Measurements from ENCODE around the gene FAAP20.

Gene FAAP20

GRCh38 chr1:2177541-2177940 is 17.0 kb downstream of the FAAP20 start:
- no peak overlapping the region for H3K4me2 ChIP-seq (ENCODE audit: low read length)
- H3K79me2 ChIP-seq (ENCODE audit: insufficient read depth, low read length) = no peaks in the 10 kb centered on the region
- no peaks in the 10 kb centered on the region for H4K20me1 ChIP-seq (ENCODE audit: insufficient read depth, low read length)
- H3K9me3 ChIP-seq (ENCODE audit: low read length) = no peaks in the 10 kb centered on the region
- H3K27me3 ChIP-seq (ENCODE audit: insufficient read depth, low read length) = no peaks in the 10 kb centered on the region; the same call in 1 of the 2 replicates
- H2AFZ ChIP-seq (ENCODE audit: low read length) = no peak overlapping the region
- H3K4me1 ChIP-seq (ENCODE audit: insufficient read depth, low read length, severe bottlenecking) = no peaks in the 10 kb centered on the region
- H3K9me2 ChIP-seq (ENCODE audit: low read depth, low read length) = no peaks in the 10 kb centered on the region
- H3K36me3 ChIP-seq (ENCODE audit: insufficient read depth, low read length) = no peaks in the 10 kb centered on the region
- H3K27ac ChIP-seq (ENCODE audit: low read depth, low read length, poor library complexity, severe bottlenecking) = no peak overlapping the region
- H3K4me3 ChIP-seq (ENCODE audit: low read depth, low read length, poor library complexity, severe bottlenecking) = no peak overlapping the region
- no peak overlapping the region for H3K9ac ChIP-seq (ENCODE audit: low read length)
- H3F3A ChIP-seq (ENCODE audit: insufficient read depth, low read length) = no peaks in the 10 kb centered on the region
- TF ChIP-seq CTCF (IDR thresholded peaks at IDR 0.05; ENCODE audit: low read length) (no peak), EZH2 (IDR thresholded peaks at IDR 0.05; ENCODE audit: borderline replicate concordance, low read length) (no peak)

- TF ChIP-seq CTCF (IDR thresholded peaks at IDR 0.05; ENCODE audit: low read length) = no peak
- TF ChIP-seq EZH2 (IDR thresholded peaks at IDR 0.05; ENCODE audit: borderline replicate concordance, low read length) = no peak
- Histone ChIP-seq H3K79me2 (ENCODE audit: insufficient read depth, low read length) (no peaks in the 10 kb centered on the region), H4K20me1 (ENCODE audit: insufficient read depth, low read length) (no peaks in the 10 kb centered on the region), H3F3A (ENCODE audit: insufficient read depth, low read length) (no peaks in the 10 kb centered on the region), H3K4me1 (ENCODE audit: insufficient read depth, low read length, severe bottlenecking) (no peaks in the 10 kb centered on the region), H3K27ac (ENCODE audit: low read depth, low read length, poor library complexity, severe bottlenecking) (no peak overlapping the region), H2AFZ (ENCODE audit: low read length) (no peak overlapping the region), H3K9me2 (ENCODE audit: low read depth, low read length) (no peaks in the 10 kb centered on the region), H3K4me3 (ENCODE audit: low read depth, low read length, poor library complexity, severe bottlenecking) (no peak overlapping the region), H3K27me3 (ENCODE audit: insufficient read depth, low read length) (no peaks in the 10 kb centered on the region; the same call in 1 of the 2 replicates), H3K4me2 (ENCODE audit: low read length) (no peak overlapping the region), H3K36me3 (ENCODE audit: insufficient read depth, low read length) (no peaks in the 10 kb centered on the region), H3K9me3 (ENCODE audit: low read length) (no peaks in the 10 kb centered on the region), H3K9ac (ENCODE audit: low read length) (no peak overlapping the region)
These were observed 18.0 kb downstream of the FAAP20 start for GRCh38 chr1:2176615-2177014.

GRCh38 chr1:2175681-2176454 is 18.7 kb downstream of the FAAP20 start:
- Histone ChIP-seq H3K27me3 (ENCODE audit: insufficient read depth, low read length) (no peaks in the 10 kb centered on the region; the same call in 1 of the 2 replicates), H3K9ac (ENCODE audit: low read length) (no peak overlapping the region), H4K20me1 (ENCODE audit: insufficient read depth, low read length) (no peaks in the 10 kb centered on the region), H3K79me2 (ENCODE audit: insufficient read depth, low read length) (no peaks in the 10 kb centered on the region), H2AFZ (ENCODE audit: low read length) (no peak overlapping the region), H3F3A (ENCODE audit: insufficient read depth, low read length) (no peaks in the 10 kb centered on the region), H3K4me3 (ENCODE audit: low read depth, low read length, poor library complexity, severe bottlenecking) (no peak overlapping the region), H3K36me3 (ENCODE audit: insufficient read depth, low read length) (no peaks in the 10 kb centered on the region), H3K9me2 (ENCODE audit: low read depth, low read length) (no peaks in the 10 kb centered on the region), H3K4me1 (ENCODE audit: insufficient read depth, low read length, severe bottlenecking) (no peaks in the 10 kb centered on the region), H3K9me3 (ENCODE audit: low read length) (no peaks in the 10 kb centered on the region), H3K4me2 (ENCODE audit: low read length) (no peak overlapping the region), H3K27ac (ENCODE audit: low read depth, low read length, poor library complexity, severe bottlenecking) (no peak overlapping the region)
- TF ChIP-seq CTCF (IDR thresholded peaks at IDR 0.05; ENCODE audit: low read length) = no peak
- no peak for TF ChIP-seq EZH2 (IDR thresholded peaks at IDR 0.05; ENCODE audit: borderline replicate concordance, low read length)

All from OCI-LY1 (cell line).